ENCODE data around the gene FOXI1.
"Not testable (repeated sequence)": the region's sequence is repeated elsewhere in the genome, so short reads cannot be mapped to it uniquely, and the experiment has no call there.

FOXI1 gene

GRCh38 chr5:170087168-170087817, 18.4 kb upstream of the FOXI1 start:
- H3K4me1 ChIP-seq (ENCODE audit: insufficient read depth, poor library complexity, severe bottlenecking), result no peaks in the 10 kb centered on the region
- no peaks in the 10 kb centered on the region for H3K27me3 ChIP-seq (ENCODE audit: insufficient read depth, poor library complexity, severe bottlenecking)
- DNase-seq (ENCODE audit: low spot score) (no peak), ATAC-seq (ENCODE audit: low read depth) (no peak)
- no peaks in the 10 kb centered on the region for H3K36me3 ChIP-seq (ENCODE audit: low read depth)
- no peak overlapping the region for H3K4me3 ChIP-seq (ENCODE audit: severe bottlenecking)
- no peaks in the 10 kb centered on the region for H3K9me3 ChIP-seq (ENCODE audit: severe bottlenecking)
- TF ChIP-seq, protein P1, sequence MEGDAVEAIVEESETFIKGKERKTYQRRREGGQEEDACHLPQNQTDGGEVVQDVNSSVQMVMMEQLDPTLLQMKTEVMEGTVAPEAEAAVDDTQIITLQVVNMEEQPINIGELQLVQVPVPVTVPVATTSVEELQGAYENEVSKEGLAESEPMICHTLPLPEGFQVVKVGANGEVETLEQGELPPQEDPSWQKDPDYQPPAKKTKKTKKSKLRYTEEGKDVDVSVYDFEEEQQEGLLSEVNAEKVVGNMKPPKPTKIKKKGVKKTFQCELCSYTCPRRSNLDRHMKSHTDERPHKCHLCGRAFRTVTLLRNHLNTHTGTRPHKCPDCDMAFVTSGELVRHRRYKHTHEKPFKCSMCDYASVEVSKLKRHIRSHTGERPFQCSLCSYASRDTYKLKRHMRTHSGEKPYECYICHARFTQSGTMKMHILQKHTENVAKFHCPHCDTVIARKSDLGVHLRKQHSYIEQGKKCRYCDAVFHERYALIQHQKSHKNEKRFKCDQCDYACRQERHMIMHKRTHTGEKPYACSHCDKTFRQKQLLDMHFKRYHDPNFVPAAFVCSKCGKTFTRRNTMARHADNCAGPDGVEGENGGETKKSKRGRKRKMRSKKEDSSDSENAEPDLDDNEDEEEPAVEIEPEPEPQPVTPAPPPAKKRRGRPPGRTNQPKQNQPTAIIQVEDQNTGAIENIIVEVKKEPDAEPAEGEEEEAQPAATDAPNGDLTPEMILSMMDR (IDR thresholded peaks at IDR 0.05; ENCODE audit: poor library complexity, severe bottlenecking), result no peak
- no peak overlapping the region for H3K27ac ChIP-seq (ENCODE audit: poor library complexity, severe bottlenecking)

- Histone ChIP-seq H3K27me3 (ENCODE audit: insufficient read depth, poor library complexity, severe bottlenecking) (no peaks in the 10 kb centered on the region), H3K4me3 (ENCODE audit: severe bottlenecking) (no peak overlapping the region), H3K9me3 (ENCODE audit: severe bottlenecking) (no peaks in the 10 kb centered on the region), H3K4me1 (ENCODE audit: insufficient read depth, poor library complexity, severe bottlenecking) (no peaks in the 10 kb centered on the region), H3K36me3 (ENCODE audit: low read depth) (no peaks in the 10 kb centered on the region), H3K27ac (ENCODE audit: poor library complexity, severe bottlenecking) (no peak overlapping the region)
- ATAC-seq (ENCODE audit: low read depth) (no peak), DNase-seq (ENCODE audit: low spot score) (no peak)
- TF ChIP-seq, protein P1 (IDR thresholded peaks at IDR 0.05; ENCODE audit: poor library complexity, severe bottlenecking), result no peak
Observed at GRCh38 chr5:170092455-170093101, 13.1 kb upstream of the FOXI1 start.

DNA sequence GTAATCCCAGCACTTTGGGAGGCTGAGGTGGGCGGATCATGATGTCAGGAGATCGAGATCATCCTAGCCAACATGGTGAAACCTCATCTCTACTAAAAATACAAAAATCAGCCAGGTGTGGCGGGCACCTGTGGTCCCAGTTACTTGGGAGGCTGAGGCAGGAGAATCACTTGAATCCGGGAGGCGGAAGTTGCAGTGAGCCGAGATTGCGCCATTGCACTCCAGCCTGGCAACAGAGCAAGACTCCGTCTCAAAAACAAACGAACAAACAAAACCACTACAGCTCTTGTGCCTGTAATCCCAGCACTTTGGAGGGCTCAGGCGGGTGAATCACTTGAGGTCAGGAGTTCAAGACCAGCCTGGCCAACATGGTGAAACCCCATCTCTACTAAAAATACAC, 11.4 kb upstream of the FOXI1 start:
- not testable (repeated sequence) for ATAC-seq (ENCODE audit: low read depth); DNase-seq (ENCODE audit: low spot score); H3K9me3 ChIP-seq (ENCODE audit: severe bottlenecking); H3K4me3 ChIP-seq (ENCODE audit: severe bottlenecking); H3K27ac ChIP-seq (ENCODE audit: poor library complexity, severe bottlenecking); H3K4me1 ChIP-seq (ENCODE audit: insufficient read depth, poor library complexity, severe bottlenecking); H3K36me3 ChIP-seq (ENCODE audit: low read depth); H3K27me3 ChIP-seq (ENCODE audit: insufficient read depth, poor library complexity, severe bottlenecking)

GRCh38 chr5:170095646-170096045, 10.1 kb upstream of the FOXI1 start:
- H3K4me3 ChIP-seq (ENCODE audit: severe bottlenecking), result no peak overlapping the region
- no peaks in the 10 kb centered on the region for H3K36me3 ChIP-seq (ENCODE audit: low read depth)
- H3K4me1 ChIP-seq (ENCODE audit: insufficient read depth, poor library complexity, severe bottlenecking), result no peaks in the 10 kb centered on the region
- no peaks in the 10 kb centered on the region for H3K27me3 ChIP-seq (ENCODE audit: insufficient read depth, poor library complexity, severe bottlenecking)
- TF ChIP-seq, protein P1 (IDR thresholded peaks at IDR 0.05; ENCODE audit: poor library complexity, severe bottlenecking), result no peak
- no peaks in the 10 kb centered on the region for H3K9me3 ChIP-seq (ENCODE audit: severe bottlenecking)
- H3K27ac ChIP-seq (ENCODE audit: poor library complexity, severe bottlenecking), result no peak overlapping the region
- ATAC-seq (ENCODE audit: low read depth) (peak; percentile 37; the same call in 2 of the 3 replicates), DNase-seq (ENCODE audit: low spot score) (no peak)

GRCh38 chr5:170097934-170098333, 7.8 kb upstream of the FOXI1 start:
- TF ChIP-seq, protein P1 (IDR thresholded peaks at IDR 0.05; ENCODE audit: poor library complexity, severe bottlenecking), result no peak
- DNase-seq (ENCODE audit: low spot score) (no peak), ATAC-seq (ENCODE audit: low read depth) (no peak)
- Histone ChIP-seq H3K36me3 (ENCODE audit: low read depth) (no peaks in the 10 kb centered on the region), H3K27me3 (ENCODE audit: insufficient read depth, poor library complexity, severe bottlenecking) (no peaks in the 10 kb centered on the region), H3K27ac (ENCODE audit: poor library complexity, severe bottlenecking) (no peak overlapping the region), H3K4me3 (ENCODE audit: severe bottlenecking) (no peak overlapping the region), H3K9me3 (ENCODE audit: severe bottlenecking) (no peaks in the 10 kb centered on the region), H3K4me1 (ENCODE audit: insufficient read depth, poor library complexity, severe bottlenecking) (no peaks in the 10 kb centered on the region)

Data from RWPE2 (cell line).